Activated CD4-positive, alpha-beta T cell treated with anti-CD3 and anti-CD28 coated beads, Interleukin-2, amount 10 ng/mL, durations not matched to agents 7 days and 5 days (primary cell): Measurements from ENCODE around the gene VAMP5. TPM values are rescaled to one million over a fixed set of nuclear protein-coding genes. Genes with fewer than 3 reads are reported as not detected.
"Not testable (repeated sequence)": the region's sequence is repeated elsewhere in the genome, so short reads cannot be mapped to it uniquely, and the experiment has no call there.

Experiments used
- CTCF ChIA-PET: fragments of 350-600 bp; sonication (Branson Sonifier 250); formaldehyde crosslinking; loops from one replicate; lab custom pipeline; 2021; ENCODE audit warnings: antibody characterized with exemption; lab: Charles Lee
- POLR2A ChIA-PET: fragments of 350-600 bp; sonication (Branson Sonifier 250); formaldehyde crosslinking; loops from one replicate; lab custom pipeline; 2021; ENCODE audit warnings: antibody characterized with exemption; lab: Charles Lee
- DNase-seq: peaks from one replicate; pipeline ENCODE4 v3.0.0-alpha.2; 2020
- H3K27ac Mint-ChIP-seq: one replicate; pipeline ENCODE4 v1.8.0; 2021; ENCODE audit warnings: mild to moderate bottlenecking, moderate library complexity, mixed read lengths
- H3K27me3 Mint-ChIP-seq: one replicate; pipeline ENCODE4 v1.8.0; 2021; ENCODE audit warnings: mixed read lengths
- H3K36me3 Mint-ChIP-seq: one replicate; pipeline ENCODE4 v1.8.0; 2021; ENCODE audit warnings: low read depth, mixed read lengths
- H3K4me1 Mint-ChIP-seq: one replicate; pipeline ENCODE4 v1.8.0; 2021; ENCODE audit warnings: mixed read lengths
- H3K4me3 Mint-ChIP-seq: one replicate; pipeline ENCODE4 v1.8.0; 2021; ENCODE audit warnings: mild to moderate bottlenecking, moderate library complexity, mixed read lengths
- H3K9me3 Mint-ChIP-seq: one replicate; pipeline ENCODE4 v1.8.0; 2021; ENCODE audit warnings: mixed read lengths
- total RNA-seq, 2 experiments: library from RNA; stranded (reverse); gene quantifications; one replicate each; pipeline ENCODE4 v1.2.3, GENCODE V29; 2021

Gene VAMP5
- total RNA-seq, 2 experiments from 2014 or later = 61.5 to 67.4 TPM

DNA sequence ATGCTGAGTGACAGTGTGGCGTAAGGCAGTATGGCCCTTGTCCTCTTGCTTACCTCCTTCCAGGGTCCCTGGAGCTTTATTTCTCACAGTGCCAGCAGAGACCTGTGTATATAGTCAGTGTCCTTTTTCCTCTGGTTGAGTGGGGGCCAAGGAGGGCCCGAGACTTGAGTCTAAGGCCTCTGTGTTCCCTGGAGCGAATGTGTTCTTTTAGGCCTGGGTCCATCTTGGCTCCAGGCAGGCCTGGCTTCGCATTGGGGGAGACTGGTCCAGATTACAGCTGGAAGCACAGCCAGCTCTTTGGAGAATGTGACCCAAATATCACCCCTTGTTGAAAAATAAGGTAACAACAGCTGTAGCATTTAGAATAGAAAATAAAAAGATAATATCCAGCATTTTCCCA lies 5.0 kb downstream of the VAMP5 start:
- POLR2A ChIA-PET = interaction anchor here (0.7 kb wide), 1 partner anchor 181 kb away, joined by 3 read pairs; no protein-coding TSS in a partner anchor
- peaks cover 43% of the 10 kb centered on the region for H3K4me1 Mint-ChIP-seq
- CTCF ChIA-PET = interaction anchor here (2.2 kb wide), 1 partner anchor 12 kb away, joined by 7 read pairs; no protein-coding TSS in a partner anchor

DNA sequence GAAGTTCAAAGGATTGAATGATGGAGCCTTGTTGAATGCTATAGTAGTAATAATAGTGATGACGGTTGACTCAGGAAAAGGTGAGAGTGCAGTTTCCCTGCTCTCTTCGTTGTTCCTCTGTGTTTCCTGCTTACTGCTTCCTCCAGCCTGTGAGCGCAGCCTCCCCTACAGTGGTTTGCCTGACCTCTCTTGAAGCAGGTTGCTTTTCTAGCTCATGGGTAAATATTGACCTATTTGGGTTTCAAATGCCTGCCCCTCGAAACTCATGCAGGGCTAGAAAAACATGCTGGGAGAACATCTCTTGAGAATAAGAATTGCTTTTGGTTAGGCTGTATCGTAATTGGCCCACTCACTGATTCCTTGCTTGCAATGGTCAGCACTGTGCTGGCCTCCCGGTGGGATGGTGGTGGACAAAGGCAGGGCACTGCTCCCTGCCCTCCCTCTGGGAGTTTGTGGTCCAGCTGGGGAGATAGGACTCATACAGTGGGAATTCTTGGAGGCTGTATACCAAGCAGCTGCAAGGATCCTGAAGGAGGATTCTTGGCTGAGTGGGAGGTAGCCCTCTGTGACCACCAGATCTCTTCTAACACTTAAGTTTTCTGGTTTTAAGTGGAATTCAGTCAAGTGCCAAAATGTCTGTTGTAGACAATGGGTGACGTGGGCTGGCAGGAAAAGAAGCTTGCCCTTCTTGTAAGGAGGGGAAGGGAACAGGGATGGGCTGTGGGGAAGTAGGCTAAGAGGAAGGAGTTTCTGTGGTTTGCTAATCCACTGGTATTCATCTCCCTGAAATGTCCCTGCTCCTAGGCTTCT lies 6.0 kb downstream of the VAMP5 start:
- H3K27ac Mint-ChIP-seq = no peak overlapping the region
- H3K4me1 Mint-ChIP-seq = peaks cover 47% of the 10 kb centered on the region
- POLR2A ChIA-PET = interaction anchor here (0.6 to 0.7 kb wide), 2 partner anchors 169 to 182 kb away, joined by 3 to 4 read pairs; no protein-coding TSS in a partner anchor

More for the DNA sequence above, 5.0 kb downstream of the VAMP5 start:
- DNase-seq = no peak
- Mint-ChIP-seq H3K27ac (no peak overlapping the region), H3K4me3 (no peak overlapping the region), H3K36me3 (peaks cover 7% of the 10 kb centered on the region), H3K27me3 (no peaks in the 10 kb centered on the region), H3K9me3 (no peaks in the 10 kb centered on the region)

GRCh38 chr2:85590950-85591349 lies 6.7 kb downstream of the VAMP5 start:
- Mint-ChIP-seq H3K4me3 (no peak overlapping the region), H3K4me1 (peaks cover 46% of the 10 kb centered on the region), H3K9me3 (no peaks in the 10 kb centered on the region), H3K27ac (no peak overlapping the region), H3K36me3 (peaks cover 15% of the 10 kb centered on the region), H3K27me3 (no peaks in the 10 kb centered on the region)
- ChIA-PET CTCF (interaction anchor here (0.9 to 2.2 kb wide), 4 partner anchors 10 to 162 kb away, joined by 3 to 7 read pairs (median 5); partner anchors contain the start of gene VAMP8), POLR2A (interaction anchor here (0.6 kb wide), 1 partner anchor 170 kb away, joined by 4 read pairs; no protein-coding TSS in a partner anchor)
- no peak for DNase-seq

More for the DNA sequence above, 6.0 kb downstream of the VAMP5 start:
- H3K4me3 Mint-ChIP-seq = no peak overlapping the region
- H3K27me3 Mint-ChIP-seq = no peaks in the 10 kb centered on the region
- DNase-seq = no peak
- CTCF ChIA-PET = interaction anchor here (0.9 to 2.2 kb wide), 3 partner anchors 11 to 162 kb away, joined by 3 to 7 read pairs (median 4); no protein-coding TSS in a partner anchor
- H3K9me3 Mint-ChIP-seq = no peaks in the 10 kb centered on the region
- H3K36me3 Mint-ChIP-seq = peaks cover 11% of the 10 kb centered on the region

- Mint-ChIP-seq H3K9me3 (no peaks in the 10 kb centered on the region), H3K36me3 (peaks cover 16% of the 10 kb centered on the region), H3K4me3 (no peak overlapping the region), H3K4me1 (peaks cover 47% of the 10 kb centered on the region), H3K27me3 (no peaks in the 10 kb centered on the region), H3K27ac (no peak overlapping the region)
- CTCF ChIA-PET = interaction anchor here (0.8 to 2.2 kb wide), 4 partner anchors 9 to 163 kb away, joined by 3 to 7 read pairs (median 4); partner anchors contain the start of gene VAMP8
- POLR2A ChIA-PET = no interaction called here
- no peak for DNase-seq
Observed at GRCh38 chr2:85591563-85591962, 7.3 kb downstream of the VAMP5 start.

- POLR2A ChIA-PET, DNase-seq, H3K27me3 Mint-ChIP-seq, H3K9me3 Mint-ChIP-seq, H3K4me3 Mint-ChIP-seq: not testable (repeated sequence)
- H3K27ac Mint-ChIP-seq = peak overlapping the region; percentile 11
- H3K4me1 Mint-ChIP-seq = peaks cover 52% of the 10 kb centered on the region
- H3K36me3 Mint-ChIP-seq = peaks cover 22% of the 10 kb centered on the region
- CTCF ChIA-PET = interaction anchor here (0.6 to 1.6 kb wide), 4 partner anchors 15 to 508 kb away, joined by 3 to 6 read pairs (median 3); partner anchors contain the start of gene VAMP8
Observed at GRCh38 chr2:85592299-85592698, 8.1 kb downstream of the VAMP5 start.

DNA sequence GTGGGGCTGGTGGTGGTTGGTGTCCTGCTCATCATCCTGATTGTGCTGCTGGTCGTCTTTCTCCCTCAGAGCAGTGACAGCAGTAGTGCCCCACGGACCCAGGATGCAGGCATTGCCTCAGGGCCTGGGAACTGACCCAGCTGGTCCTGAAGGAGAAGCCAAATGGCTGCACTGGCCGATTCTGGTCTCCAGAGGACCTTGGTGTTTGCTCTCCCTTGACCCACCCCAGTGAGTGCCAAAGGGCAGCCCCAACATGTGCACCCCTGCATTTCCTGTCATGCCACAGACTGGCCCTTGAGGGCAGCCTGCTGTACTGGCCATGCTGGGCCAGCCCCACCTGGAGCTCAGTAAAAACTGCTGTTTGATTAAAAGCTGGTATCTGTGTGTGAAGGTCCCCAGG lies 8.8 kb downstream of the VAMP5 start:
- Mint-ChIP-seq H3K36me3 (peaks cover 25% of the 10 kb centered on the region), H3K4me3 (no peak overlapping the region), H3K27me3 (no peaks in the 10 kb centered on the region), H3K4me1 (peaks cover 46% of the 10 kb centered on the region), H3K27ac (no peak overlapping the region), H3K9me3 (no peaks in the 10 kb centered on the region)
- no peak for DNase-seq
- ChIA-PET POLR2A (no interaction called here), CTCF (interaction anchor here (0.6 to 3.9 kb wide), 2 partner anchors 13 to 508 kb away, joined by 3 to 21 read pairs; no protein-coding TSS in a partner anchor)

DNA sequence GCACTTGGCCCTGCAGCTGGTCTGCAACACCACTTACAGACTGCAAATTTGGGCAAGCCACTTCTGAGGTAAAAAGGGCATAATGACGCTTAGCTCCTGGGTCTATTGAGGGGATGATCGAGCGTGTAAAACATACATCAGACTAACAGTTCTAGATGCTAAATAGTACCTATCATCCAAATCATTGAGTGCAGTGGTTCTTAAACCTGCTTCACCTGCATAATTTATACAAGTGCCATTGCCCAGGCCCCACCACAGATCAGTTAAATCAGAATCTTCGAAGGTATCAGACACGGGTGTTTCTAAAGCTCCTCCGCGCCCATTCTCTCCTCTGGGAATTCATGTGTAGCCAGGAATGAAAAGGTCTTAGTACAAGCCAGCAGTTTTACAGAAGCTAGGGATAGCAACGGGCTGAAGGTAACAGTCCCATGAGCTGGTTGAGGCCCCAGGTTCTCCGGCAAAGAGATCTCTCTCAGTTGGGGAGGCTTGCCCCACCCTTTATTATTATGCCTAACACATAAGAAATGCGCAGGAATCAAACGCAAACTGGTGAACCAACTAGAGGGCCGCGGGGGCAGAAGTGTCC lies 10.6 kb downstream of the VAMP5 start:
- ChIA-PET CTCF (interaction anchor here (0.6 to 3.9 kb wide), 7 partner anchors 11 to 517 kb away, joined by 3 to 21 read pairs (median 5); partner anchors contain the start of genes C2orf68 and VAMP8), POLR2A (interaction anchor here (0.8 to 1.0 kb wide), 2 partner anchors 8 to 39 kb away, joined by 3 to 4 read pairs; no protein-coding TSS in a partner anchor)
- no peaks in the 10 kb centered on the region for H3K9me3 Mint-ChIP-seq
- peak overlapping the region; percentile 98 for H3K4me3 Mint-ChIP-seq
- DNase-seq = no peak
- H3K4me1 Mint-ChIP-seq = peaks cover 38% of the 10 kb centered on the region
- H3K36me3 Mint-ChIP-seq = peaks cover 30% of the 10 kb centered on the region
- H3K27me3 Mint-ChIP-seq = no peaks in the 10 kb centered on the region
- peak overlapping the region; percentile 91 for H3K27ac Mint-ChIP-seq

- peaks cover 32% of the 10 kb centered on the region for H3K4me1 Mint-ChIP-seq
- no peaks in the 10 kb centered on the region for H3K9me3 Mint-ChIP-seq
- peak within 1 kb of the TSS; percentile 91 for H3K27ac Mint-ChIP-seq
- ChIA-PET POLR2A (interaction anchor here (0.8 to 1.0 kb wide), 2 partner anchors 8 to 39 kb away, joined by 3 to 4 read pairs; no protein-coding TSS in a partner anchor), CTCF (interaction anchor here (0.7 to 3.9 kb wide), 8 partner anchors 8 to 44 kb away, joined by 3 to 21 read pairs (median 5); partner anchors contain the start of genes C2orf68 and VAMP8)
- no peaks in the 10 kb centered on the region for H3K27me3 Mint-ChIP-seq
- H3K4me3 Mint-ChIP-seq = peak within 1 kb of the TSS; percentile 98
- DNase-seq = peak; percentile 96
- H3K36me3 Mint-ChIP-seq = peaks cover 30% of the 10 kb centered on the region
Observed at GRCh38 chr2:85595301-85596025, 11.2 kb downstream of the VAMP5 start, which contains the start of gene RNF181. TSS of gene RNF181 (plus strand) at chr2:85595745. CDS start at chr2:85595764, 19 bp downstream.

GRCh38 chr2:85596026-85596333 lies 11.7 kb downstream of the VAMP5 start:
- no peaks in the 10 kb centered on the region for H3K27me3 Mint-ChIP-seq
- H3K4me3 Mint-ChIP-seq = peak overlapping the region; percentile 98
- no peak for DNase-seq
- peak overlapping the region; percentile 91 for H3K27ac Mint-ChIP-seq
- peaks cover 30% of the 10 kb centered on the region for H3K36me3 Mint-ChIP-seq
- ChIA-PET POLR2A (interaction anchor here (1.0 kb wide), 1 partner anchor 9 kb away, joined by 4 read pairs; no protein-coding TSS in a partner anchor), CTCF (interaction anchor here (0.6 to 3.9 kb wide), 7 partner anchors 9 to 223 kb away, joined by 3 to 21 read pairs (median 4); no protein-coding TSS in a partner anchor)
- peaks cover 32% of the 10 kb centered on the region for H3K4me1 Mint-ChIP-seq
- H3K9me3 Mint-ChIP-seq = no peaks in the 10 kb centered on the region

GRCh38 chr2:85596486-85597143 lies 12.4 kb downstream of the VAMP5 start:
- CTCF ChIA-PET = interaction anchor here (0.6 to 3.9 kb wide), 9 partner anchors 9 to 223 kb away, joined by 3 to 21 read pairs (median 3); no protein-coding TSS in a partner anchor
- Mint-ChIP-seq H3K27me3 (no peaks in the 10 kb centered on the region), H3K27ac (peak overlapping the region; percentile 91), H3K4me3 (peak overlapping the region; percentile 98), H3K4me1 (peaks cover 32% of the 10 kb centered on the region), H3K36me3 (peaks cover 30% of the 10 kb centered on the region), H3K9me3 (no peaks in the 10 kb centered on the region)
- no peak for DNase-seq
- POLR2A ChIA-PET = no interaction called here

DNA sequence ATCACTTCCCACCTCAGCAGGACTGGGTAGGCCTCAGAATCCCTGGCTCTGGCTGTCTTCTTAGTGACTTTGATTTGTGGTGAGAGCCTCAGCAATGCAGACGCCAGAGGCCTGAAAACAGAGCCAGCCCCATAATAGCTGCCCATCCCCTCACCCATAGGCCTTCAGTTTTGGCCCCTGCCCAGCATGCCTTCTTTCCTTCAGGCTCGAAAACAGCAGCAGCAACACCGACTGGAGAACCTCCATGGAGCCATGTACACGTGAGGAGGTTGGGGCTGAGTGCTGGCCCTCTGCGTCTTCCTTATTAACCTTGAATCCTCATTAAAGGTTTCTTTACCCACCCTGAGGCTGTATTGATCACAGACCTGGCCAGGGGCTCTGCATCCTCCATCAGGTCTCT lies 13.0 kb downstream of the VAMP5 start:
- Mint-ChIP-seq H3K27me3 (no peaks in the 10 kb centered on the region), H3K36me3 (peaks cover 30% of the 10 kb centered on the region), H3K9me3 (no peaks in the 10 kb centered on the region), H3K27ac (peak overlapping the region; percentile 91), H3K4me1 (peaks cover 34% of the 10 kb centered on the region), H3K4me3 (peak overlapping the region; percentile 98)
- ChIA-PET POLR2A (no interaction called here), CTCF (interaction anchor here (0.6 to 2.1 kb wide), 3 partner anchors 14 to 132 kb away, joined by 3 to 5 read pairs (median 3); no protein-coding TSS in a partner anchor)
- DNase-seq = no peak
